Upper lobe of left lung (tissue), 6 donors: Measurements from ENCODE around the gene TTLL1. TPM values are rescaled to one million over a fixed set of nuclear protein-coding genes. Genes with fewer than 3 reads are reported as not detected.

Experiments used
- ATAC-seq, 2 donors: fragments of 200-7000 bp; cut with Tn5 transposase; one replicate each; pipeline ENCODE4 v1.9.1; 2022; ENCODE audit warnings: mild to moderate bottlenecking in 2 of 2, moderate library complexity in 2 of 2; ENCODE audit not compliant: low FRiP score in 2 of 2
- DNase-seq, 2 donors: peaks; one replicate each; pipeline ENCODE4 v3.0.0-alpha.2; 2019 to 2020
- H3K27ac ChIP-seq, 4 donors: fragments of 200-600 bp; sonication (generic); one replicate each; pipeline ENCODE4 v1.5.1; 2016 to 2019
- H3K27me3 ChIP-seq, 4 donors: fragments of 200-600 bp; sonication (generic); one replicate each; pipeline ENCODE4 v1.5.1; 2017 to 2019
- H3K36me3 ChIP-seq, 4 donors: fragments of 200-600 bp; sonication (generic); one replicate each; pipeline ENCODE4 v1.5.1; 2016 to 2019
- H3K4me1 ChIP-seq, 4 donors: fragments of 200-600 bp; sonication (generic); one replicate each; pipeline ENCODE4 v1.5.1; 2018 to 2019
- H3K4me3 ChIP-seq, 4 donors: fragments of 200-600 bp; sonication (generic); one replicate each; pipeline ENCODE4 v1.5.1; 2017 to 2019; ENCODE audit warnings: mild to moderate bottlenecking in 2 of 4, moderate library complexity in 1 of 4
- H3K9me3 ChIP-seq, 4 donors: fragments of 200-600 bp; sonication (generic); one replicate each; pipeline ENCODE4 v1.5.1; 2018 to 2019
- CTCF ChIP-seq, 6 experiments: fragments of 450-650 bp in 4 of 6; fragments of 200-600 bp in 2 of 6; sonication (generic) in 2 of 6; IDR thresholded peaks; one replicate each; pipeline ENCODE4 v1.5.1; 2016 to 2019; ENCODE audit warnings: antibody characterized with exemption in 6 of 6
- EP300 ChIP-seq, 4 donors: sonication (generic); formaldehyde crosslinking; IDR thresholded peaks; one replicate each; pipeline ENCODE4 v1.5.1; 2017; ENCODE audit warnings: antibody characterized with exemption in 4 of 4, control low read depth in 2 of 4
- POLR2A ChIP-seq, 4 donors: fragments of 450-650 bp; IDR thresholded peaks; one replicate each; pipeline ENCODE4 v1.5.1; 2016 to 2017; ENCODE audit warnings: antibody characterized with exemption in 4 of 4, mild to moderate bottlenecking in 2 of 4
- POLR2AphosphoS5 ChIP-seq, 2 donors: sonication (generic); formaldehyde crosslinking; IDR thresholded peaks; one replicate each; pipeline ENCODE4 v1.5.1; 2017; ENCODE audit warnings: antibody characterized with exemption in 2 of 2
- WGBS, 2 donors: methylation state at CpG; one replicate each; pipeline ENCODE4 v1.1.5; 2017 to 2018; 5-methylcytosine and 5-hydroxymethylcytosine counted together
- total RNA-seq, 6 donors: library from RNA; depleted of rRNA in 4 of 6; stranded (reverse); fragments of >200 nt in 4 of 6; gene quantifications; one replicate each; pipeline versions ENCODE4 v1.1.0 to v1.2.1, GENCODE V29; 2016 to 2021
- donor health status: DM: no; HTN: no; CAD: no; lungs with moderate emphysema.
- donor health status: DM: no; HTN: yes; CAD: no; lungs with severe emphysema.

The TTLL1 gene
- total RNA-seq, 6 donors from 2014 or later: 1.0 to 5.7 (median 4.8) TPM

GRCh38 chr22:43128116-43128515 is 38.9 kb upstream of the TTLL1 start:
- peak overlapping the region in 1 of 4 donors; percentile 21 for H3K27ac ChIP-seq
- ATAC-seq: no peak
- DNase-seq: peak in 1 of 2 donors; percentile 76
- no peak overlapping the region for H3K4me3 ChIP-seq
- WGBS, 2 donors: 45 to 56% methylated on average over 10 to 12 of the region's 13 CpGs
- H3K9me3 ChIP-seq: no peaks in the 10 kb centered on the region
- peaks cover 0 to 25% (median 10%) of the 10 kb centered on the region in 4 donors for H3K36me3 ChIP-seq
- TF ChIP-seq POLR2AphosphoS5 (IDR thresholded peaks at IDR 0.05): no peak
- TF ChIP-seq EP300 (IDR thresholded peaks at IDR 0.05): no peak
- no peak for TF ChIP-seq POLR2A (IDR thresholded peaks at IDR 0.05)
- no peak for TF ChIP-seq CTCF (IDR thresholded peaks at IDR 0.05)
- H3K27me3 ChIP-seq: no peaks in the 10 kb centered on the region
- peaks cover 5 to 38% (median 15%) of the 10 kb centered on the region in 4 donors for H3K4me1 ChIP-seq

GRCh38 chr22:43127166-43127908 is 38.1 kb upstream of the TTLL1 start:
- ATAC-seq: no peak
- DNase-seq: no peak
- Histone ChIP-seq H3K27me3 (no peaks in the 10 kb centered on the region), H3K36me3 (peaks cover 0 to 17% (median 2%) of the 10 kb centered on the region in 4 donors), H3K27ac (no peak overlapping the region), H3K4me3 (no peak overlapping the region), H3K9me3 (no peaks in the 10 kb centered on the region), H3K4me1 (peaks cover 5 to 38% (median 15%) of the 10 kb centered on the region in 4 donors)
- TF ChIP-seq CTCF (IDR thresholded peaks at IDR 0.05) (no peak), POLR2AphosphoS5 (IDR thresholded peaks at IDR 0.05) (no peak), POLR2A (IDR thresholded peaks at IDR 0.05) (no peak), EP300 (IDR thresholded peaks at IDR 0.05) (no peak)
- WGBS, 2 donors: 60 to 82% methylated on average over 1 to 7 of the region's 17 CpGs

- H3K27ac ChIP-seq: no peak overlapping the region
- peaks cover 0 to 13% (median 0%) of the 10 kb centered on the region in 4 donors for H3K36me3 ChIP-seq
- WGBS, 2 donors: 50% methylated on average over 2 to 5 of the region's 5 CpGs
- peaks cover 5 to 37% (median 14%) of the 10 kb centered on the region in 4 donors for H3K4me1 ChIP-seq
- no peak overlapping the region for H3K4me3 ChIP-seq
- H3K27me3 ChIP-seq: no peaks in the 10 kb centered on the region
- TF ChIP-seq CTCF (IDR thresholded peaks at IDR 0.05) (no peak), EP300 (IDR thresholded peaks at IDR 0.05) (no peak), POLR2A (IDR thresholded peaks at IDR 0.05) (no peak)
- ATAC-seq (peak in 1 of 2 donors; percentile 6), DNase-seq (no peak)
- no peaks in the 10 kb centered on the region for H3K9me3 ChIP-seq
Observed at GRCh38 chr22:43126501-43127165, 37.4 kb upstream of the TTLL1 start.

GRCh38 chr22:43118953-43119458 is 29.8 kb upstream of the TTLL1 start:
- peaks cover 0 to 8% (median 7%) of the 10 kb centered on the region in 4 donors for H3K4me1 ChIP-seq
- H3K27ac ChIP-seq: no peak overlapping the region
- no peaks in the 10 kb centered on the region for H3K27me3 ChIP-seq
- no peaks in the 10 kb centered on the region for H3K9me3 ChIP-seq
- no peak for TF ChIP-seq POLR2AphosphoS5 (IDR thresholded peaks at IDR 0.05)
- no peak for TF ChIP-seq POLR2A (IDR thresholded peaks at IDR 0.05)
- TF ChIP-seq CTCF (IDR thresholded peaks at IDR 0.05): no peak
- no peak for TF ChIP-seq EP300 (IDR thresholded peaks at IDR 0.05)
- WGBS, 2 donors: 64 to 80% methylated on average over 7 of the region's 7 CpGs
- H3K36me3 ChIP-seq: no peaks in the 10 kb centered on the region
- no peak for DNase-seq
- no peak for ATAC-seq
- H3K4me3 ChIP-seq: no peak overlapping the region
